ENCODE measurements around the gene CD3G. TPM values are rescaled to one million over a fixed set of nuclear protein-coding genes. Genes with fewer than 3 reads are reported as not detected.
"Not testable (repeated sequence)": the region's sequence is repeated elsewhere in the genome, so short reads cannot be mapped to it uniquely, and the experiment has no call there.

Gene CD3G
- total RNA-seq, 1 donor, result not detected

DNA sequence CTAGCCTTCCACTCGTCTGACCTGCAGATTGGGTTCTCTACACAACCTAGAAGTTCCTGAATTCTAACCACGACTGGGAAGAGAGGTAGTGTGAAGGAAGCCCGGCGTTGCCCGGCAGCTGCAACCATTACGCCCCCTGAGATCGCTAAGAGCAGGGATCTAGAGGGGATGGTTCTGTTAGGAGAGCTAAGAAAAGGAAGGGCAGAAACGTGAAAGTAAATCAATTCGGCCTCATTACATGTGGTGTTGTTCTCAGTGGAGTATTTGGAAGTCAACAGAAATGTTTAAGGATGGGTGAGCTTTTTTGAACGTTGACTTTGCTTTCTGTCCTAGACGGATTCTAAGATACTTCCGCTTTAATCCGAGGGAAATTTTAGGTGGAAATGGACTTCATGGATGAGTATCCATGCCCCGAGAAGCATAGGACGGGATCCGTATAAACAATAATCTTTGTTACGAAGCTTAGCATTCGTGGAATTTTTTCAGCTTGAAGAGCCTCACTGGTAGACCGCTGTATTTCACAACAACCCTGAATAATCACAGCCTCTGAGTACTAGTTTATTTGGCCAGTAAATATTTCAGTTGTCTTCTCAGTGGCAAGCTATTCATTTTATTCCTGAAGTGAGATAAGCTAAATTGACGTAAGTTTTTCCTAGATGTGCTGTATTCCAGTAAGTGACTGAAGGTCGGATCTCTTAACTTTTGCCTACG lies 57.9 kb downstream of the CD3G start:
- peak; percentile 87 for DNase-seq (ENCODE audit: low read depth)
- no peak for TF ChIP-seq CTCF (IDR thresholded peaks at IDR 0.05; ENCODE audit: insufficient read depth, low read length)
- peak overlapping the region; percentile 79 for H3K4me3 ChIP-seq (ENCODE audit: low read depth, low read length)

DNA sequence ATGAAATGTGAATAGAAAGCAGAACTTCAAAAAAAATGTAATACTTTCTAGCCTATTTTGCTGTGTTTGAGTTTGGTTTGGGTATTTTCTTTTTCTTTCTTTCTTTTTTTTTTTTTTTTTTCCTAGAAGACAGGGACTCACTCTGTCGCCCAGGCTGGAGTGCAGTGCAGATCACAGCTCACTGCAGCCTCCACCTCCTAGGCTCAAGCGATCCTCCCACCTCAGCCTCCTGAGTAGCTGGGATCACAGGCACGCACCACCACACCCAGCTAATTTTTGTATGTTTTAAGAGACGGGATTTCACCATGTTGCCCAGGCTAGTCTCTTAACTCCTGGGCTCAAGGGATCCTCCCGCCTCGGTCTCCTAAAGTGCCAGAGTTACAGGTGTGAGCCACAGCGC lies 58.5 kb downstream of the CD3G start:
- peak overlapping the region; percentile 79 for H3K4me3 ChIP-seq (ENCODE audit: low read depth, low read length)

More for the DNA sequence above, 58.5 kb downstream of the CD3G start:
- DNase-seq (ENCODE audit: low read depth), result not testable (repeated sequence)

Small RNA genes lying within 50 kb of the gene (small RNA-seq; reads per million reads assigned to genes)
- gene AP001582.1, result not detected

Other genes with a start within 250 kb of the CD3G start
- gene SCN4B, start 191.5 kb upstream of the CD3G start, total RNA-seq (ENCODE audit: low replicate concordance), result under 0.01 and 0.25 TPM in 2 replicates
- gene SCN2B, start 167.7 kb upstream of the CD3G start, total RNA-seq (ENCODE audit: low replicate concordance), result 0.33 TPM in 1 of 2 replicates, not detected in the other
- not detected in 2 replicates for gene JAML, start 119.3 kb upstream of the CD3G start, total RNA-seq (ENCODE audit: low replicate concordance)
- gene MPZL3, start 92.0 kb upstream of the CD3G start, total RNA-seq (ENCODE audit: low replicate concordance), result 0.41 and 0.45 TPM in 2 replicates
- gene MPZL2, start 80.0 kb upstream of the CD3G start, total RNA-seq (ENCODE audit: low replicate concordance), result 0.36 and 1.1 TPM in 2 replicates
- not detected in 2 replicates for gene CD3E, start 39.6 kb upstream of the CD3G start, total RNA-seq (ENCODE audit: low replicate concordance)
- gene CD3D, start 1.6 kb upstream of the CD3G start, total RNA-seq (ENCODE audit: low replicate concordance), result not detected in 2 replicates
- 25.7 and 74.8 TPM in 2 replicates for gene UBE4A, start 15.3 kb downstream of the CD3G start, total RNA-seq (ENCODE audit: low replicate concordance)
- 55.2 and 72.8 TPM in 2 replicates for gene ATP5MG, start 57.3 kb downstream of the CD3G start, total RNA-seq (ENCODE audit: low replicate concordance)
- gene KMT2A, start 92.1 kb downstream of the CD3G start, total RNA-seq (ENCODE audit: low replicate concordance), result 38.9 and 49.8 TPM in 2 replicates
- 0.81 TPM in 1 of 2 replicates, not detected in the other for gene TTC36, start 183.1 kb downstream of the CD3G start, total RNA-seq (ENCODE audit: low replicate concordance)
- 7.7 and 10.3 TPM in 2 replicates for gene TMEM25, start 186.8 kb downstream of the CD3G start, total RNA-seq (ENCODE audit: low replicate concordance)
- 46.5 and 66.6 TPM in 2 replicates for gene IFT46, start 221.6 kb downstream of the CD3G start, total RNA-seq (ENCODE audit: low replicate concordance)
- gene ARCN1, start 228.1 kb downstream of the CD3G start, total RNA-seq (ENCODE audit: low replicate concordance), result 72.4 and 210 TPM in 2 replicates